ENCODE data around the gene MEIS2.

MEIS2 gene

DNA sequence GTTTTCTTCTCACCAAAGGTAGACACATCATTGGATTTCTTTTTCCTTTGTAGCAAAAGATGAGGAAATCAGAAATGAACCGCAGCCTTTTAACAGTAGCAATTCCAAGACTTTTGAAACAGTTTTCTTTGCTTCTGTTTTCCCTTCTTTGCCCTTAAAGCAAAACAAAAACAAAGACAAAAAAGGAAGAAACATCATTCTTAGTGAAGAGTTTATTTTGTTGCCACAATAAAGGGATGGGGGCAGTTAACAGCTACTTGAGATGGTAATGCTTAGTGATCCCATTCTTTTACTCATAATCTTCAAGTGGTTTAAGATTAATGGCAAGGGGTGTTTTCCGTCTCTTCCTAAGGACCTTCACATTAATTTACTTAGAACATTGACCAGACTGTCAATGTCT, 218.8 kb downstream of the MEIS2 start:
- ChIA-PET POLR2A (no interaction called here), CTCF (no interaction called here)
- Histone ChIP-seq H3K4me1 (ENCODE audit: control insufficient read depth, insufficient read depth, low read length) (no peaks in the 10 kb centered on the region), H3K36me3 (ENCODE audit: control insufficient read depth in 2 of 2, insufficient read depth in 1 of 2, low read length in 2 of 2) (no peaks in the 10 kb centered on the region), H3K27ac (ENCODE audit: extremely low read depth, low read depth, low read length) (no peak overlapping the region), H3K9me3 (ENCODE audit: control insufficient read depth, insufficient read depth, low read depth, low read length) (no peaks in the 10 kb centered on the region), H3K4me3 (ENCODE audit: low read depth, low read length) (no peak overlapping the region)
- no peak for TF ChIP-seq MEIS1 (CRISPR knock-in tag; IDR thresholded peaks at IDR 0.05; ENCODE audit: borderline replicate concordance)
- TF ChIP-seq ZNF19 (tag by site-specific recombination; IDR thresholded peaks at IDR 0.05; ENCODE audit: low read depth), result no peak
- TF ChIP-seq ZNF707 (tag by site-specific recombination; IDR thresholded peaks at IDR 0.05), result no peak
- TF ChIP-seq, protein P1, sequence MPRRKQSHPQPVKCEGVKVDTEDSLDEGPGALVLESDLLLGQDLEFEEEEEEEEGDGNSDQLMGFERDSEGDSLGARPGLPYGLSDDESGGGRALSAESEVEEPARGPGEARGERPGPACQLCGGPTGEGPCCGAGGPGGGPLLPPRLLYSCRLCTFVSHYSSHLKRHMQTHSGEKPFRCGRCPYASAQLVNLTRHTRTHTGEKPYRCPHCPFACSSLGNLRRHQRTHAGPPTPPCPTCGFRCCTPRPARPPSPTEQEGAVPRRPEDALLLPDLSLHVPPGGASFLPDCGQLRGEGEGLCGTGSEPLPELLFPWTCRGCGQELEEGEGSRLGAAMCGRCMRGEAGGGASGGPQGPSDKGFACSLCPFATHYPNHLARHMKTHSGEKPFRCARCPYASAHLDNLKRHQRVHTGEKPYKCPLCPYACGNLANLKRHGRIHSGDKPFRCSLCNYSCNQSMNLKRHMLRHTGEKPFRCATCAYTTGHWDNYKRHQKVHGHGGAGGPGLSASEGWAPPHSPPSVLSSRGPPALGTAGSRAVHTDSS (tag by site-specific recombination; IDR thresholded peaks at IDR 0.05), result no peak
- TF ChIP-seq, protein P2, sequence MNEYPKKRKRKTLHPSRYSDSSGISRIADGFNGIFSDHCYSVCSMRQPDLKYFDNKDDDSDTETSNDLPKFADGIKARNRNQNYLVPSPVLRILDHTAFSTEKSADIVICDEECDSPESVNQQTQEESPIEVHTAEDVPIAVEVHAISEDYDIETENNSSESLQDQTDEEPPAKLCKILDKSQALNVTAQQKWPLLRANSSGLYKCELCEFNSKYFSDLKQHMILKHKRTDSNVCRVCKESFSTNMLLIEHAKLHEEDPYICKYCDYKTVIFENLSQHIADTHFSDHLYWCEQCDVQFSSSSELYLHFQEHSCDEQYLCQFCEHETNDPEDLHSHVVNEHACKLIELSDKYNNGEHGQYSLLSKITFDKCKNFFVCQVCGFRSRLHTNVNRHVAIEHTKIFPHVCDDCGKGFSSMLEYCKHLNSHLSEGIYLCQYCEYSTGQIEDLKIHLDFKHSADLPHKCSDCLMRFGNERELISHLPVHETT (tag by site-specific recombination; IDR thresholded peaks at IDR 0.05), result no peak
- TF ChIP-seq ZNF23 (tag by site-specific recombination; IDR thresholded peaks at IDR 0.05; ENCODE audit: borderline replicate concordance), result no peak
- no peak for TF ChIP-seq ZNF654 (tag by site-specific recombination; IDR thresholded peaks at IDR 0.05; ENCODE audit: low read depth)
- no peak for TF ChIP-seq ZSCAN16 (tag by site-specific recombination; IDR thresholded peaks at IDR 0.05)
- TF ChIP-seq, protein P3, sequence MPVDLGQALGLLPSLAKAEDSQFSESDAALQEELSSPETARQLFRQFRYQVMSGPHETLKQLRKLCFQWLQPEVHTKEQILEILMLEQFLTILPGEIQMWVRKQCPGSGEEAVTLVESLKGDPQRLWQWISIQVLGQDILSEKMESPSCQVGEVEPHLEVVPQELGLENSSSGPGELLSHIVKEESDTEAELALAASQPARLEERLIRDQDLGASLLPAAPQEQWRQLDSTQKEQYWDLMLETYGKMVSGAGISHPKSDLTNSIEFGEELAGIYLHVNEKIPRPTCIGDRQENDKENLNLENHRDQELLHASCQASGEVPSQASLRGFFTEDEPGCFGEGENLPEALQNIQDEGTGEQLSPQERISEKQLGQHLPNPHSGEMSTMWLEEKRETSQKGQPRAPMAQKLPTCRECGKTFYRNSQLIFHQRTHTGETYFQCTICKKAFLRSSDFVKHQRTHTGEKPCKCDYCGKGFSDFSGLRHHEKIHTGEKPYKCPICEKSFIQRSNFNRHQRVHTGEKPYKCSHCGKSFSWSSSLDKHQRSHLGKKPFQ (tag by site-specific recombination; IDR thresholded peaks at IDR 0.05), result no peak
- TF ChIP-seq ZNF645 (tag by site-specific recombination; IDR thresholded peaks at IDR 0.05), result no peak
- TF ChIP-seq ZNF121 (tag by site-specific recombination; IDR thresholded peaks at IDR 0.05), result no peak
- TF ChIP-seq ZNF175 (tag by site-specific recombination; IDR thresholded peaks at IDR 0.05), result no peak
- TF ChIP-seq ZNF202 (tag by site-specific recombination; IDR thresholded peaks at IDR 0.05; ENCODE audit: borderline replicate concordance), result no peak
- TF ChIP-seq ZNF423 (tag by site-specific recombination; IDR thresholded peaks at IDR 0.05), result no peak

DNA sequence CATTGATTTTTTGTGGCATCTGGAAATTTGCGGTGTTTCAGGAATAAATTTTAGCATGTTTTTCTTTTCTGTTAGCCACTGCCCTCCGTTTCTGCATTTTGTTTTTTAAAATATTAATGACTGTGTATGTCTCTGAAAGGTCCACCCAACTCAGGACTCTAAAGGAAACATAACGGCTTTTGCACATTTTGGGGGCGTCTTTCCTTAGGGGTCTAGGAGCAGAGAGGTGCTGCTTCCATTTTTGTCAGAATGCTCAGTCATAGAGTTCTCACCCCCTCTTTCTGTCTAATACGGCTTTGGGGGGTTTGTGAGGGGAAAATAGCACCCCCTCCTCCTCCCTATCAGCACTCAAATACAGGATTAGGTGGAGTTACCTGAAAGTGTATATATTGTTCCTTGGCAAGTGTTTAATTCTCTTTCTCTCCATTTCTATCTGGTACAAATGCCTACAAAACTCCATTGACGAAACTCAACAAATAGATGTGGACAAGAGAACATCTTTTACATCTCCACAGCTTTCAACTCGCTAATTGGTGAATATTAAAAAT, 219.4 kb downstream of the MEIS2 start:
- no peak overlapping the region for H3K27ac ChIP-seq (ENCODE audit: extremely low read depth, low read depth, low read length)
- H3K36me3 ChIP-seq (ENCODE audit: control insufficient read depth in 2 of 2, insufficient read depth in 1 of 2, low read length in 2 of 2), result no peaks in the 10 kb centered on the region
- no peak overlapping the region for H3K4me3 ChIP-seq (ENCODE audit: low read depth, low read length)
- ChIA-PET POLR2A (no interaction called here), CTCF (no interaction called here)
- H3K4me1 ChIP-seq (ENCODE audit: control insufficient read depth, insufficient read depth, low read length), result no peaks in the 10 kb centered on the region
- no peaks in the 10 kb centered on the region for H3K9me3 ChIP-seq (ENCODE audit: control insufficient read depth, insufficient read depth, low read depth, low read length)
- TF ChIP-seq ZNF404 (tag by site-specific recombination; IDR thresholded peaks at IDR 0.05) (no peak), ZNF335 (tag by site-specific recombination; conservative IDR thresholded peaks at IDR 0.05) (no peak), ZNF529 (tag by site-specific recombination; IDR thresholded peaks at IDR 0.05; ENCODE audit: insufficient replicate concordance) (no peak), CTCF (tag by site-specific recombination; IDR thresholded peaks at IDR 0.05) (no peak), ZBTB44 (tag by site-specific recombination; IDR thresholded peaks at IDR 0.05) (no peak), ZNF133 (tag by site-specific recombination; IDR thresholded peaks at IDR 0.05) (no peak), ZIC2 (tag by site-specific recombination; IDR thresholded peaks at IDR 0.05) (no peak), ZNF473 (tag by site-specific recombination; IDR thresholded peaks at IDR 0.05) (no peak)
- TF ChIP-seq, protein P4, sequence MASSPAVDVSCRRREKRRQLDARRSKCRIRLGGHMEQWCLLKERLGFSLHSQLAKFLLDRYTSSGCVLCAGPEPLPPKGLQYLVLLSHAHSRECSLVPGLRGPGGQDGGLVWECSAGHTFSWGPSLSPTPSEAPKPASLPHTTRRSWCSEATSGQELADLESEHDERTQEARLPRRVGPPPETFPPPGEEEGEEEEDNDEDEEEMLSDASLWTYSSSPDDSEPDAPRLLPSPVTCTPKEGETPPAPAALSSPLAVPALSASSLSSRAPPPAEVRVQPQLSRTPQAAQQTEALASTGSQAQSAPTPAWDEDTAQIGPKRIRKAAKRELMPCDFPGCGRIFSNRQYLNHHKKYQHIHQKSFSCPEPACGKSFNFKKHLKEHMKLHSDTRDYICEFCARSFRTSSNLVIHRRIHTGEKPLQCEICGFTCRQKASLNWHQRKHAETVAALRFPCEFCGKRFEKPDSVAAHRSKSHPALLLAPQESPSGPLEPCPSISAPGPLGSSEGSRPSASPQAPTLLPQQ (tag by site-specific recombination; IDR thresholded peaks at IDR 0.05), result no peak
- TF ChIP-seq, protein P5, sequence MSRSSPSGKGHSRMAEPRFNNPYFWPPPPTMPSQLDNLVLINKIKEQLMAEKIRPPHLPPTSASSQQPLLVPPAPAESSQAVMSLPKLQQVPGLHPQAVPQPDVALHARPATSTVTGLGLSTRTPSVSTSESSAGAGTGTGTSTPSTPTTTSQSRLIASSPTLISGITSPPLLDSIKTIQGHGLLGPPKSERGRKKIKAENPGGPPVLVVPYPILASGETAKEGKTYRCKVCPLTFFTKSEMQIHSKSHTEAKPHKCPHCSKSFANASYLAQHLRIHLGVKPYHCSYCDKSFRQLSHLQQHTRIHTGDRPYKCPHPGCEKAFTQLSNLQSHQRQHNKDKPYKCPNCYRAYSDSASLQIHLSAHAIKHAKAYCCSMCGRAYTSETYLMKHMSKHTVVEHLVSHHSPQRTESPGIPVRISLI (tag by site-specific recombination; IDR thresholded peaks at IDR 0.05), result no peak

Measured in HEK293 (cell line).